SK-N-MC (cell line): ENCODE results near the gene MYH16.
"Not testable (repeated sequence)": the region's sequence is repeated elsewhere in the genome, so short reads cannot be mapped to it uniquely, and the experiment has no call there.

ENCODE experiments used
- EZH2 ChIP-seq: fragments of 200-600 bp; sonication (generic); IDR thresholded peaks from one replicate; pipeline ENCODE4 v1.6.1; 2017; ENCODE audit warnings: antibody characterized with exemption
- FOXP2 ChIP-seq: optimal IDR thresholded peaks from 2 replicates; pipeline ENCODE3; 2011; ENCODE audit warnings: mild to moderate bottlenecking, moderate library complexity; ENCODE audit not compliant: insufficient read depth; ENCODE audit errors: extremely low read length, control extremely low read depth
- POLR2AphosphoS5 ChIP-seq: IDR thresholded peaks from 2 replicates; pipeline ENCODE4 v1.6.1; 2012; ENCODE audit warnings: mild to moderate bottlenecking, low read depth, low read length, borderline replicate concordance

GRCh38 chr7:99330314-99330961 lies 57.8 kb downstream of the MYH16 start:
- TF ChIP-seq EZH2, POLR2AphosphoS5, FOXP2: not testable (repeated sequence)
